Transverse colon (tissue), 4 donors: ENCODE results near the gene UNCX. TPM values are rescaled to one million over a fixed set of nuclear protein-coding genes. Genes with fewer than 3 reads are reported as not detected.
"Not testable (repeated sequence)": the region's sequence is repeated elsewhere in the genome, so short reads cannot be mapped to it uniquely, and the experiment has no call there.

Source experiments
- DNase-seq: peaks from one replicate; pipeline ENCODE4 v3.0.0-alpha.2; 2019
- H3K27ac ChIP-seq, 4 donors: fragments of 200-600 bp; sonication (generic); 2 replicates each; pipeline ENCODE4 v1.5.1; 2016 to 2018; ENCODE audit warnings: inconsistent platforms in 4 of 4
- H3K27me3 ChIP-seq: fragments of 200-600 bp; sonication (generic); 2 replicates; pipeline ENCODE4 v1.5.1; 2017; ENCODE audit warnings: inconsistent platforms
- H3K36me3 ChIP-seq, 4 donors: fragments of 200-600 bp; sonication (generic); 2 replicates each; pipeline ENCODE4 v1.5.1; 2017 to 2019; ENCODE audit warnings: inconsistent platforms in 4 of 4
- H3K4me1 ChIP-seq, 4 donors: fragments of 200-600 bp; sonication (generic); 2 replicates each; pipeline ENCODE4 v1.5.1; 2017 to 2020; ENCODE audit warnings: inconsistent platforms in 4 of 4
- H3K4me3 ChIP-seq, 4 donors: fragments of 200-600 bp; sonication (generic); 1 replicate in 1 of 4; 2 replicates in 3 of 4; pipeline versions ENCODE4 v1.5.1 to v1.6.1; 2017 to 2019; ENCODE audit warnings: inconsistent platforms in 4 of 4
- H3K9me3 ChIP-seq, 2 donors: fragments of 200-600 bp; sonication (generic); 2 replicates each; pipeline ENCODE4 v1.5.1; 2017 to 2019; ENCODE audit warnings: inconsistent platforms in 2 of 2
- CTCF ChIP-seq, 5 experiments: fragments of 200-600 bp in 3 of 5; fragments of 450-650 bp in 2 of 5; sonication (generic) in 3 of 5; IDR thresholded peaks; 1 replicate in 2 of 5; 2 replicates in 3 of 5; pipeline ENCODE4 v1.5.1; 2016 to 2017; ENCODE audit warnings: antibody characterized with exemption in 5 of 5, inconsistent platforms in 3 of 5, mild to moderate bottlenecking in 2 of 5, moderate library complexity in 1 of 5
- EP300 ChIP-seq: sonication (generic); formaldehyde crosslinking; IDR thresholded peaks from one replicate; pipeline ENCODE4 v1.6.1; 2017; ENCODE audit warnings: antibody characterized with exemption, low read depth
- POLR2A ChIP-seq: fragments of 450-650 bp; IDR thresholded peaks from one replicate; pipeline ENCODE4 v1.6.1; 2016; ENCODE audit warnings: antibody characterized with exemption, mild to moderate bottlenecking, moderate library complexity
- POLR2AphosphoS5 ChIP-seq, 3 donors: sonication (generic); formaldehyde crosslinking; IDR thresholded peaks; one replicate each; pipeline ENCODE4 v1.6.1; 2016; ENCODE audit warnings: antibody characterized with exemption in 3 of 3
- WGBS, 2 donors: methylation state at CpG; one replicate each; pipeline ENCODE4 v1.1.5; 2018; ENCODE audit warnings: low coverage in 1 of 2; 5-methylcytosine and 5-hydroxymethylcytosine counted together
- in situ Hi-C, 4 donors: fragments of 200-750 bp; cut with MboI; loops; one replicate each; pipeline versions ENCODE4 v1.15.0 to v1.15.1; 2017; ENCODE audit warnings: low sequenced_read_pairs in 3 of 4, low pct_ligation_motif_present in 1 of 4, low pct_unique_long_range_greater_than_20kb in 1 of 4
- intact Hi-C: fragments of 100-400 bp; cut with DNase I; formaldehyde crosslinking; loops from one replicate; pipeline ENCODE4 v1.15.1; 2023; ENCODE audit warnings: low total_unique reads
- total RNA-seq, 4 donors: library from RNA; depleted of rRNA; stranded (reverse); fragments of >200 nt; gene quantifications; one replicate each; pipeline ENCODE4 v1.1.0, GENCODE V29; 2016

Gene UNCX
- total RNA-seq, 4 donors from 2014 or later, result not detected

- Histone ChIP-seq H3K27ac (no peak overlapping the region), H3K9me3 (no peaks in the 10 kb centered on the region), H3K4me1 (peaks cover 0 to 4% (median 0%) of the 10 kb centered on the region in 4 donors), H3K27me3 (peaks cover 84% of the 10 kb centered on the region), H3K4me3 (no peak overlapping the region), H3K36me3 (no peaks in the 10 kb centered on the region)
- no peak for DNase-seq
- WGBS, 2 donors, result 64% methylated on average over 12 of the region's 12 CpGs; no CpG with 5 or more reads in 1 of the 2 donors
- intact Hi-C loops, result no loop called here
- in situ Hi-C loops, result no loop called here
- TF ChIP-seq EP300, result no peak
These were observed 24.5 kb downstream of the UNCX start for GRCh38 chr7:1257221-1257620.

GRCh38 chr7:1257863-1258262 lies 25.2 kb downstream of the UNCX start:
- peaks cover 0 to 4% (median 0%) of the 10 kb centered on the region in 4 donors for H3K4me1 ChIP-seq
- H3K36me3 ChIP-seq, result no peaks in the 10 kb centered on the region
- no peak for TF ChIP-seq POLR2AphosphoS5 (IDR thresholded peaks at IDR 0.05)
- no peak for TF ChIP-seq EP300
- no peak for TF ChIP-seq CTCF (IDR thresholded peaks at IDR 0.05)
- no peak for TF ChIP-seq POLR2A
- intact Hi-C loops (no loop called here), in situ Hi-C loops (no loop called here)
- H3K27ac ChIP-seq, result no peak overlapping the region
- DNase-seq, result no peak
- WGBS, 2 donors, result 57% methylated on average over 13 of the region's 13 CpGs; no CpG with 5 or more reads in 1 of the 2 donors
- H3K27me3 ChIP-seq, result peaks cover 83% of the 10 kb centered on the region
- no peaks in the 10 kb centered on the region for H3K9me3 ChIP-seq
- H3K4me3 ChIP-seq, result no peak overlapping the region

DNA sequence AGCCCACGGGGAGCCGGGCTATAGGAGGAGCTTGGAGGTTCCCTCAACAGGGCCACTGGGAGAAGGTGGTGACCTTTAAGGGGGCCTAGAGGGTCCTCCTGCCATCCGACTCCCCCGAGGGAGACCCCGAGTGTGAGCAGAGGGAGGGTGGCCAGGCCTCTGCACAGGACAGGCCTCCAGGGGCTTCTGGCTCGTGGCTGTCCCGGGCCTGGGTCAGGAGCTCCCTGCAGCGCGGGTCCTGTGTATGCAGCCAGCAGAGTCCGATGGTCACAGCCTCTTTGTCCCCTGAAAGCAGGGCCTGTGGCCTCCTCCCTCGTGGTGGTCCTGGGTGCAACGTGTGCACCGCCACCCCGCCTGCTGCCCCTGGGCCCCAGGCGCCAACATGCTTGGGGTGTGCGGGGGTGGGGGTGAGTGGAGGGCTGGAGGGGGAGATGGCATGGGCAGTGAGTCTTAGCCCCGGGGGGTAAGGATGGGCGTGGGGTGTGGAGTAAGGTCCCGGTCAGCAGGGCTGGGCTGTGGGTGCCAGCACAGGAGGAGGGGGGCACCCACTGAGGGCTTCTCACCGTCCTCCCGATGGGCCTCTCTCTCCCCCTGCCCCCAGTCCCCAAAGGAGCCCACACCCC lies 27.1 kb downstream of the UNCX start:
- no peak for DNase-seq
- no peak overlapping the region for H3K27ac ChIP-seq
- intact Hi-C loops, result no loop called here
- no peaks in the 10 kb centered on the region for H3K9me3 ChIP-seq
- TF ChIP-seq EP300 (no peak), POLR2A (no peak), POLR2AphosphoS5 (IDR thresholded peaks at IDR 0.05) (no peak), CTCF (IDR thresholded peaks at IDR 0.05) (no peak)
- no peak overlapping the region for H3K4me3 ChIP-seq
- H3K4me1 ChIP-seq, result no peaks in the 10 kb centered on the region
- no peaks in the 10 kb centered on the region for H3K36me3 ChIP-seq
- WGBS, 2 donors, result 67% methylated on average over 16 of the region's 21 CpGs; no CpG with 5 or more reads in 1 of the 2 donors
- in situ Hi-C loops, result no loop called here
- H3K27me3 ChIP-seq, result peaks cover 82% of the 10 kb centered on the region

- H3K9me3 ChIP-seq, result no peaks in the 10 kb centered on the region
- peaks cover 81% of the 10 kb centered on the region for H3K27me3 ChIP-seq
- intact Hi-C loops (no loop called here), in situ Hi-C loops (no loop called here)
- no peaks in the 10 kb centered on the region for H3K4me1 ChIP-seq
- no peak for TF ChIP-seq POLR2A
- no peak for TF ChIP-seq EP300
- TF ChIP-seq POLR2AphosphoS5 (IDR thresholded peaks at IDR 0.05), result no peak
- no peak for TF ChIP-seq CTCF (IDR thresholded peaks at IDR 0.05)
- H3K36me3 ChIP-seq, result no peaks in the 10 kb centered on the region
- no peak overlapping the region for H3K27ac ChIP-seq
- DNase-seq, result no peak
- no peak overlapping the region for H3K4me3 ChIP-seq
- 63% methylated on average over 17 of the region's 21 CpGs; no CpG with 5 or more reads in 1 of the 2 donors for WGBS, 2 donors
These were observed 27.6 kb downstream of the UNCX start for GRCh38 chr7:1260244-1260635.

- H3K27ac ChIP-seq, in situ Hi-C loops, H3K36me3 ChIP-seq, H3K9me3 ChIP-seq, intact Hi-C loops, H3K4me1 ChIP-seq, DNase-seq, H3K4me3 ChIP-seq: not testable (repeated sequence)
- peaks cover 75% of the 10 kb centered on the region for H3K27me3 ChIP-seq
- WGBS, 2 donors, result 63 to 100% methylated on average over 1 to 10 of the region's 10 CpGs
These were observed 28.4 kb downstream of the UNCX start for GRCh38 chr7:1261036-1261435.
